ENCODE data around the gene RASSF8. TPM values are rescaled to one million over a fixed set of nuclear protein-coding genes. Genes with fewer than 3 reads are reported as not detected.

Gene RASSF8
- total RNA-seq, 1 donor from 2014 or later: 39.5 TPM

DNA sequence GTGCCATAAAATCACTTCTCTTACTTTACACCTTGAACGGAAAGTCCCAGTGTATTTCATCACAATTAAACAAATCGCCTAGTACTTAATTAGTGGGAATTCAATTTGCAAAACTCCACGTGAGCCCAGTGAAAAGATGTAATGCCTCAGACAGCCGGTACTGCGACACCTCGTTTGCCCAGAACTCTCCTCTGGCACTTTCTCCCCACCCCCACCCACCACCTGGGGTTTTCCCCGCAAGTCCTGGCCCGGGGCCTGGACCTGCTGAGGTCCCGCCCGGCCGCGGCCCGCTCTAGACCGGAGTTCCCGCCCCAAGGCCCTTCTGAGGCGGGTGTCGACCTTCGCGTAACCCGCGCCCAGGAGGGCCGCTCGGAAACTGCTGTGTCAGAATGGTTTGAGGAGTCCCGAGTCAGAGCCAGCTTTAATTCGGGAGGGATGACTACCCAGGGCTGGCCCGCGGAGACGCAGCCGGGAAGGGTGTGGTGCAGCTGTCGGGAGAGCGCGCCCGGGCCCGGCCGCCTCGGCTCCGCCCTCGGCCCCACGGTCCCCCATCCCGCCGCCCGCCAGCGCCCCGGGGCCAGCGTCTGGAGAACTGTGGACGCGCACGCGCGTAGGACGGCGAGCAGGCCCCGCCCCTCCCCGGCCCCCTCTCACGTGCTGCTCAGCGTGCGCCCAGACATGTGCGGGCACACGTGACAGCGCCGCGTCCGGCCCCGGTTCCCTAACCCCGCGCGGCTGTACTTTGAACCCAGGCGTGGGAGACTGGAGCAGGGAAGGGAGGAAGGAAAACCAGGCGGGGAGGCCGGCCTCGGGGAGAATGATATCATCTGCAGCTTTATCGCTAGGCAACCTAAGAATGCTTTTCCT, 155.6 kb downstream of the RASSF8 start:
- peak; percentile 79 for DNase-seq (ENCODE audit: low read depth)
- Mint-ChIP-seq H3K27me3 (ENCODE audit: low read depth, unreplicated experiment) (peaks cover 11% of the 10 kb centered on the region), H3K27ac (ENCODE audit: unreplicated experiment) (peak overlapping the region; percentile 92)

DNA sequence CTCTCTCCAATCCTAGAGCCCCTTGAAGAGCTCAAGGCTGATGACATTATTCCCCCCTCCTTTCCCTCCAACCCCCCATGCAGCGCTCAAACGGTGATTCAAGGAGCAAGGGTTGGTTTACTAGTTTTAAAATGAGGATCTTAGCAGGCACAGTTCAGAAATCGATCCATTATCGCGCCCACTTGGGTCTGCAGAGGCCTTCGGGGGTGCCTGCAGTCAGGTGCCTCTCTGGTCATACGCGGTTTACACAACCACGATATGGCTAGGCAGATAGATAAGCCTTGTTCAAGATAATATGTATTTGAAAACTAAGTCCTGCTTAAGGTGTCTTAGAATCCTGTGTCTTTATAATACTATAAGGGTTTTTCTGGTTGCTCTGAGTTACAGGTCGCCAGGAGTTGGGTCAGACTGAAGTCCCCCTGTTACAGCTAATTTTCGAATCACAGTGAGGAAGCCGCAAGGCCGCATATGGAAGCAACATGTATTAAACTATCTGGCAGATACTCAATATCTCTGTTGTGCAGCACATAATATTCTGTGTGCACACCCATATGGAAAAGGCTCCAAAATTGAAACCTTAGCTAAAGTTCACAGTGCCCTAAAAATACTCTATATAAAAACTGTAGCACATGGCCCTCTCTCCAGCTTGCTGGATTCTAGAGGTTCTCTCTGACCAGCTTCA, 156.4 kb downstream of the RASSF8 start:
- Mint-ChIP-seq H3K27ac (ENCODE audit: unreplicated experiment) (peak overlapping the region; percentile 92), H3K4me3 (ENCODE audit: unreplicated experiment) (peak overlapping the region; percentile 76), H3K9me3 (ENCODE audit: unreplicated experiment) (no peaks in the 10 kb centered on the region), H3K27me3 (ENCODE audit: low read depth, unreplicated experiment) (peaks cover 11% of the 10 kb centered on the region), H3K36me3 (ENCODE audit: low read depth, unreplicated experiment) (no peaks in the 10 kb centered on the region), H3K4me1 (ENCODE audit: low read depth, unreplicated experiment) (peaks cover 16% of the 10 kb centered on the region)
- Histone ChIP-seq H3K9me3 (ENCODE audit: insufficient read depth, low read depth, low read length) (no peaks in the 10 kb centered on the region), H3K4me2 (ENCODE audit: low read length) (peak overlapping the region; percentile 83), H3K79me2 (ENCODE audit: insufficient read depth, low read length) (no peaks in the 10 kb centered on the region), H3K27me3 (ENCODE audit: insufficient read depth, low read length) (no peaks in the 10 kb centered on the region), H3K9ac (ENCODE audit: low read length) (peak overlapping the region; percentile 86), H3K27ac (ENCODE audit: low read depth, low read length) (peak overlapping the region; percentile 79), H3K36me3 (ENCODE audit: insufficient read depth, low read length) (no peaks in the 10 kb centered on the region), H3K4me1 (ENCODE audit: insufficient read depth, low read length) (peaks cover 21% of the 10 kb centered on the region), H3K4me3 (ENCODE audit: insufficient read depth, low read depth, low read length) (peak overlapping the region; percentile 60), H2AFZ (ENCODE audit: low read depth, low read length) (peak overlapping the region; percentile 61), H4K20me1 (ENCODE audit: insufficient read depth, low read length) (no peaks in the 10 kb centered on the region)
- TF ChIP-seq, protein P1, sequence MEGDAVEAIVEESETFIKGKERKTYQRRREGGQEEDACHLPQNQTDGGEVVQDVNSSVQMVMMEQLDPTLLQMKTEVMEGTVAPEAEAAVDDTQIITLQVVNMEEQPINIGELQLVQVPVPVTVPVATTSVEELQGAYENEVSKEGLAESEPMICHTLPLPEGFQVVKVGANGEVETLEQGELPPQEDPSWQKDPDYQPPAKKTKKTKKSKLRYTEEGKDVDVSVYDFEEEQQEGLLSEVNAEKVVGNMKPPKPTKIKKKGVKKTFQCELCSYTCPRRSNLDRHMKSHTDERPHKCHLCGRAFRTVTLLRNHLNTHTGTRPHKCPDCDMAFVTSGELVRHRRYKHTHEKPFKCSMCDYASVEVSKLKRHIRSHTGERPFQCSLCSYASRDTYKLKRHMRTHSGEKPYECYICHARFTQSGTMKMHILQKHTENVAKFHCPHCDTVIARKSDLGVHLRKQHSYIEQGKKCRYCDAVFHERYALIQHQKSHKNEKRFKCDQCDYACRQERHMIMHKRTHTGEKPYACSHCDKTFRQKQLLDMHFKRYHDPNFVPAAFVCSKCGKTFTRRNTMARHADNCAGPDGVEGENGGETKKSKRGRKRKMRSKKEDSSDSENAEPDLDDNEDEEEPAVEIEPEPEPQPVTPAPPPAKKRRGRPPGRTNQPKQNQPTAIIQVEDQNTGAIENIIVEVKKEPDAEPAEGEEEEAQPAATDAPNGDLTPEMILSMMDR (IDR thresholded peaks at IDR 0.05; ENCODE audit: insufficient read depth, low read depth, low read length): no peak
- TF ChIP-seq EZH2 (IDR thresholded peaks at IDR 0.05; ENCODE audit: insufficient read depth, low read length): no peak
- no peak for DNase-seq (ENCODE audit: low read depth)
- FAIRE-seq: no peak

More for the DNA sequence above, 155.6 kb downstream of the RASSF8 start:
- Histone ChIP-seq H3K9me3 (ENCODE audit: insufficient read depth, low read depth, low read length) (no peaks in the 10 kb centered on the region), H3K36me3 (ENCODE audit: insufficient read depth, low read length) (no peaks in the 10 kb centered on the region), H2AFZ (ENCODE audit: low read depth, low read length) (peak overlapping the region; percentile 61), H3K4me2 (ENCODE audit: low read length) (peak overlapping the region; percentile 83), H3K79me2 (ENCODE audit: insufficient read depth, low read length) (no peaks in the 10 kb centered on the region), H4K20me1 (ENCODE audit: insufficient read depth, low read length) (no peaks in the 10 kb centered on the region), H3K9ac (ENCODE audit: low read length) (peak overlapping the region; percentile 86), H3K27ac (ENCODE audit: low read depth, low read length) (peak overlapping the region; percentile 79), H3K27me3 (ENCODE audit: insufficient read depth, low read length) (no peaks in the 10 kb centered on the region), H3K4me3 (ENCODE audit: insufficient read depth, low read depth, low read length) (peak overlapping the region; percentile 60), H3K4me1 (ENCODE audit: insufficient read depth, low read length) (peaks cover 14% of the 10 kb centered on the region)
- FAIRE-seq: no peak
- Mint-ChIP-seq H3K4me3 (ENCODE audit: unreplicated experiment) (peak overlapping the region; percentile 82), H3K4me1 (ENCODE audit: low read depth, unreplicated experiment) (peaks cover 16% of the 10 kb centered on the region), H3K36me3 (ENCODE audit: low read depth, unreplicated experiment) (no peaks in the 10 kb centered on the region), H3K9me3 (ENCODE audit: unreplicated experiment) (no peaks in the 10 kb centered on the region)
- TF ChIP-seq, protein P1 (IDR thresholded peaks at IDR 0.05; ENCODE audit: insufficient read depth, low read depth, low read length): peak; percentile 38
- no peak for TF ChIP-seq EZH2 (IDR thresholded peaks at IDR 0.05; ENCODE audit: insufficient read depth, low read length)
